HEK293 (cell line): ENCODE measurements around the gene ACAA1.
A peak's percentile ranks its signal among the peaks of the same experiment; 100 is the strongest.

Experiments
- GLI2 ChIP-seq: fragments of 450-650 bp; formaldehyde crosslinking; IDR thresholded peaks from 2 replicates; pipeline ENCODE4; 2017; ENCODE audit warnings: missing biosample characterization, missing genetic modification characterization, low read depth, borderline replicate concordance
- GLIS2 ChIP-seq: fragments of 450-650 bp; formaldehyde crosslinking; IDR thresholded peaks from 2 replicates; pipeline ENCODE4 v1.5.1; 2016; ENCODE audit warnings: missing biosample characterization, missing genetic modification characterization
- KLF7 ChIP-seq: fragments of 450-650 bp; formaldehyde crosslinking; IDR thresholded peaks from 2 replicates; pipeline ENCODE4 v1.5.1; 2016; ENCODE audit warnings: missing biosample characterization, missing genetic modification characterization, borderline replicate concordance
- KLF8 ChIP-seq: fragments of 450-650 bp; formaldehyde crosslinking; IDR thresholded peaks from 2 replicates; pipeline ENCODE4 v1.5.1; 2016; ENCODE audit warnings: missing biosample characterization, missing genetic modification characterization
- SALL2 ChIP-seq: fragments of 450-650 bp; formaldehyde crosslinking; IDR thresholded peaks from 2 replicates; pipeline ENCODE4 v1.5.0; 2017; ENCODE audit warnings: missing biosample characterization, mild to moderate bottlenecking, missing genetic modification characterization, borderline replicate concordance
- SETDB1 ChIP-seq: IDR thresholded peaks from one replicate; pipeline ENCODE4 v1.6.1; 2017; ENCODE audit warnings: mild to moderate bottlenecking, low read length, moderate library complexity, mixed read lengths; ENCODE audit not compliant: insufficient read length
- TCF7L2 ChIP-seq: IDR thresholded peaks from 2 replicates; pipeline ENCODE4 v1.6.1; 2011; ENCODE audit warnings: low read depth, mild to moderate bottlenecking, inconsistent platforms, low read length, moderate library complexity, borderline replicate concordance
- ZFP3 ChIP-seq: fragments of 450-650 bp; formaldehyde crosslinking; IDR thresholded peaks from 2 replicates; pipeline ENCODE4 v1.5.1; 2016; ENCODE audit warnings: low read depth, missing biosample characterization, missing genetic modification characterization
- ZNF221 ChIP-seq: fragments of 450-650 bp; formaldehyde crosslinking; IDR thresholded peaks from 2 replicates; pipeline ENCODE4 v1.5.1; 2017; ENCODE audit warnings: missing biosample characterization, missing genetic modification characterization, borderline replicate concordance
- ZNF366 ChIP-seq: fragments of 450-650 bp; formaldehyde crosslinking; conservative IDR thresholded peaks from 2 replicates; pipeline ENCODE4 v1.5.1; 2016; ENCODE audit warnings: missing biosample characterization, missing genetic modification characterization
- ZNF391 ChIP-seq: fragments of 450-650 bp; formaldehyde crosslinking; IDR thresholded peaks from 2 replicates; pipeline ENCODE4 v1.5.1; 2016; ENCODE audit warnings: low read depth, missing biosample characterization, missing genetic modification characterization, borderline replicate concordance
- ZNF423 ChIP-seq: fragments of 450-650 bp; formaldehyde crosslinking; IDR thresholded peaks from 2 replicates; pipeline ENCODE4 v1.5.1; 2016; ENCODE audit warnings: missing biosample characterization, missing genetic modification characterization
- ZNF548 ChIP-seq: fragments of 450-650 bp; formaldehyde crosslinking; IDR thresholded peaks from 2 replicates; pipeline ENCODE4 v1.5.1; 2016; ENCODE audit warnings: missing biosample characterization, missing genetic modification characterization
- ZNF629 ChIP-seq: fragments of 450-650 bp; formaldehyde crosslinking; IDR thresholded peaks from 2 replicates; pipeline ENCODE4 v1.5.1; 2017; ENCODE audit warnings: missing biosample characterization, missing genetic modification characterization
- ZNF701 ChIP-seq: fragments of 450-650 bp; formaldehyde crosslinking; IDR thresholded peaks from 2 replicates; pipeline ENCODE4 v1.5.1; 2016; ENCODE audit warnings: missing biosample characterization, missing genetic modification characterization
- ZNF747 ChIP-seq: fragments of 450-650 bp; formaldehyde crosslinking; IDR thresholded peaks from 2 replicates; pipeline ENCODE4 v1.5.1; 2016; ENCODE audit warnings: missing biosample characterization, missing genetic modification characterization
- ZNF768 ChIP-seq: fragments of 450-650 bp; formaldehyde crosslinking; IDR thresholded peaks from 2 replicates; pipeline ENCODE4 v1.5.1; 2018; ENCODE audit warnings: missing biosample characterization, mild to moderate bottlenecking, missing genetic modification characterization
- ZNF785 ChIP-seq: fragments of 450-650 bp; formaldehyde crosslinking; IDR thresholded peaks from 2 replicates; pipeline ENCODE4 v1.5.1; 2016; ENCODE audit warnings: missing biosample characterization, missing genetic modification characterization
- TF ChIP-seq, protein P1 (sequence below): fragments of 450-650 bp; formaldehyde crosslinking; IDR thresholded peaks from 2 replicates; pipeline ENCODE4 v1.5.1; 2016; ENCODE audit warnings: missing biosample characterization, missing genetic modification characterization
- TF ChIP-seq, protein P2 (sequence below): fragments of 450-650 bp; formaldehyde crosslinking; IDR thresholded peaks from 2 replicates; pipeline ENCODE4 v1.5.1; 2016; ENCODE audit warnings: missing biosample characterization, missing genetic modification characterization
- TF ChIP-seq, protein P3 (sequence below): fragments of 450-650 bp; formaldehyde crosslinking; conservative IDR thresholded peaks from 2 replicates; pipeline ENCODE4 v1.5.1; 2016; ENCODE audit warnings: low read depth, missing biosample characterization, missing genetic modification characterization
- TF ChIP-seq, protein P4 (sequence below): fragments of 450-650 bp; formaldehyde crosslinking; IDR thresholded peaks from 2 replicates; pipeline ENCODE4 v1.5.1; 2016; ENCODE audit warnings: missing biosample characterization, missing genetic modification characterization

The ACAA1 gene

DNA sequence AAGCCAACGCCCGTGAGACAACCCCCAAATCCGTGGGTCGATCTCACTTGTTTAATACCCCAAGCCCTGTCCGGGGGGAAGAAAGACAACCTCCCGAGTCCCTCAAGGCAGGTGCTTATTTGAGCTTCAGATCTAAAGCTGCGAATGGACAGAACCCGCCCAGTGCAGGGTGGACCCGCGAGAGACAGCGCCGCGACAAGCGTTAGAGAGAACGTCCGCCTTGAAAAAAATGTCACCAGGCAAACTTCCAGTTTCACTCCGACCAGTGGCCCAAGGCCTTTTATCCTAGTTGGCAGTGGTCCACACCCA is 27.7 kb upstream of the ACAA1 start (continued):
- no peak for TF ChIP-seq SALL2
- no peak for TF ChIP-seq GLI2 (tag by site-specific recombination)
- TF ChIP-seq ZNF221 (tag by site-specific recombination): no peak
- peak; percentile 66 for TF ChIP-seq KLF7 (tag by site-specific recombination)
- TF ChIP-seq, protein P1, sequence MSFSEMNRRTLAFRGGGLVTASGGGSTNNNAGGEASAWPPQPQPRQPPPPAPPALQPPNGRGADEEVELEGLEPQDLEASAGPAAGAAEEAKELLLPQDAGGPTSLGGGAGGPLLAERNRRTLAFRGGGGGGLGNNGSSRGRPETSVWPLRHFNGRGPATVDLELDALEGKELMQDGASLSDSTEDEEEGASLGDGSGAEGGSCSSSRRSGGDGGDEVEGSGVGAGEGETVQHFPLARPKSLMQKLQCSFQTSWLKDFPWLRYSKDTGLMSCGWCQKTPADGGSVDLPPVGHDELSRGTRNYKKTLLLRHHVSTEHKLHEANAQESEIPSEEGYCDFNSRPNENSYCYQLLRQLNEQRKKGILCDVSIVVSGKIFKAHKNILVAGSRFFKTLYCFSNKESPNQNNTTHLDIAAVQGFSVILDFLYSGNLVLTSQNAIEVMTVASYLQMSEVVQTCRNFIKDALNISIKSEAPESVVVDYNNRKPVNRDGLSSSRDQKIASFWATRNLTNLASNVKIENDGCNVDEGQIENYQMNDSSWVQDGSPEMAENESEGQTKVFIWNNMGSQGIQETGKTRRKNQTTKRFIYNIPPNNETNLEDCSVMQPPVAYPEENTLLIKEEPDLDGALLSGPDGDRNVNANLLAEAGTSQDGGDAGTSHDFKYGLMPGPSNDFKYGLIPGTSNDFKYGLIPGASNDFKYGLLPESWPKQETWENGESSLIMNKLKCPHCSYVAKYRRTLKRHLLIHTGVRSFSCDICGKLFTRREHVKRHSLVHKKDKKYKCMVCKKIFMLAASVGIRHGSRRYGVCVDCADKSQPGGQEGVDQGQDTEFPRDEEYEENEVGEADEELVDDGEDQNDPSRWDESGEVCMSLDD (tag by site-specific recombination): no peak
- TF ChIP-seq, protein P2, sequence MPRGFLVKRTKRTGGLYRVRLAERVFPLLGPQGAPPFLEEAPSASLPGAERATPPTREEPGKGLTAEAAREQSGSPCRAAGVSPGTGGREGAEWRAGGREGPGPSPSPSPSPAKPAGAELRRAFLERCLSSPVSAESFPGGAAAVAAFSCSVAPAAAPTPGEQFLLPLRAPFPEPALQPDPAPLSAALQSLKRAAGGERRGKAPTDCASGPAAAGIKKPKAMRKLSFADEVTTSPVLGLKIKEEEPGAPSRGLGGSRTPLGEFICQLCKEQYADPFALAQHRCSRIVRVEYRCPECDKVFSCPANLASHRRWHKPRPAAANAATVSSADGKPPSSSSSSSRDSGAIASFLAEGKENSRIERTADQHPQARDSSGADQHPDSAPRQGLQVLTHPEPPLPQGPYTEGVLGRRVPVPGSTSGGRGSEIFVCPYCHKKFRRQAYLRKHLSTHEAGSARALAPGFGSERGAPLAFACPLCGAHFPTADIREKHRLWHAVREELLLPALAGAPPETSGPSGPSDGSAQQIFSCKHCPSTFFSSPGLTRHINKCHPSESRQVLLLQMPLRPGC (tag by site-specific recombination): no peak
- TF ChIP-seq SETDB1: no peak
- TF ChIP-seq ZNF747 (tag by site-specific recombination): no peak
- no peak for TF ChIP-seq ZNF701 (tag by site-specific recombination)
- no peak for TF ChIP-seq ZNF366 (tag by site-specific recombination)
- TF ChIP-seq, protein P3, sequence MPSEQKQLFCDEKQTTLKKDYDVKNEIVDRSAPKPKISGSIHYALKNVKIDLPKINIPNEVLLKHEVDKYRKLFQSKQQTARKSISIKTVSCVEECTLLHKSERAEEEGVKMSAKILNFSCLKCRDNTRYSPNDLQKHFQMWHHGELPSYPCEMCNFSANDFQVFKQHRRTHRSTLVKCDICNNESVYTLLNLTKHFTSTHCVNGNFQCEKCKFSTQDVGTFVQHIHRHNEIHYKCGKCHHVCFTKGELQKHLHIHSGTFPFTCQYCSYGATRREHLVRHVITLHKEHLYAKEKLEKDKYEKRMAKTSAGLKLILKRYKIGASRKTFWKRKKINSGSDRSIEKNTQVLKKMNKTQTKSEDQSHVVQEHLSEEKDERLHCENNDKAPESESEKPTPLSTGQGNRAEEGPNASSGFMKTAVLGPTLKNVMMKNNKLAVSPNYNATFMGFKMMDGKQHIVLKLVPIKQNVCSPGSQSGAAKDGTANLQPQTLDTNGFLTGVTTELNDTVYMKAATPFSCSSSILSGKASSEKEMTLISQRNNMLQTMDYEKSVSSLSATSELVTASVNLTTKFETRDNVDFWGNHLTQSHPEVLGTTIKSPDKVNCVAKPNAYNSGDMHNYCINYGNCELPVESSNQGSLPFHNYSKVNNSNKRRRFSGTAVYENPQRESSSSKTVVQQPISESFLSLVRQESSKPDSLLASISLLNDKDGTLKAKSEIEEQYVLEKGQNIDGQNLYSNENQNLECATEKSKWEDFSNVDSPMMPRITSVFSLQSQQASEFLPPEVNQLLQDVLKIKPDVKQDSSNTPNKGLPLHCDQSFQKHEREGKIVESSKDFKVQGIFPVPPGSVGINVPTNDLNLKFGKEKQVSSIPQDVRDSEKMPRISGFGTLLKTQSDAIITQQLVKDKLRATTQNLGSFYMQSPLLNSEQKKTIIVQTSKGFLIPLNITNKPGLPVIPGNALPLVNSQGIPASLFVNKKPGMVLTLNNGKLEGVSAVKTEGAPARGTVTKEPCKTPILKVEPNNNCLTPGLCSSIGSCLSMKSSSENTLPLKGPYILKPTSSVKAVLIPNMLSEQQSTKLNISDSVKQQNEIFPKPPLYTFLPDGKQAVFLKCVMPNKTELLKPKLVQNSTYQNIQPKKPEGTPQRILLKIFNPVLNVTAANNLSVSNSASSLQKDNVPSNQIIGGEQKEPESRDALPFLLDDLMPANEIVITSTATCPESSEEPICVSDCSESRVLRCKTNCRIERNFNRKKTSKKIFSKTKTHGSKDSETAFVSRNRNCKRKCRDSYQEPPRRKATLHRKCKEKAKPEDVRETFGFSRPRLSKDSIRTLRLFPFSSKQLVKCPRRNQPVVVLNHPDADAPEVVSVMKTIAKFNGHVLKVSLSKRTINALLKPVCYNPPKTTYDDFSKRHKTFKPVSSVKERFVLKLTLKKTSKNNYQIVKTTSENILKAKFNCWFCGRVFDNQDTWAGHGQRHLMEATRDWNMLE: no peak
- no peak for TF ChIP-seq ZNF391 (tag by site-specific recombination)
- no peak for TF ChIP-seq ZNF768 (tag by site-specific recombination)
- TF ChIP-seq, protein P4, sequence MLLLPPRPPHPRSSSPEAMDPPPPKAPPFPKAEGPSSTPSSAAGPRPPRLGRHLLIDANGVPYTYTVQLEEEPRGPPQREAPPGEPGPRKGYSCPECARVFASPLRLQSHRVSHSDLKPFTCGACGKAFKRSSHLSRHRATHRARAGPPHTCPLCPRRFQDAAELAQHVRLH (tag by site-specific recombination): no peak
- TF ChIP-seq ZNF423: no peak; the same call in 1 of the 2 replicates
- TF ChIP-seq GLIS2: peak; percentile 68; the same call in 1 of the 2 replicates
- no peak for TF ChIP-seq ZNF629 (tag by site-specific recombination)
- TF ChIP-seq TCF7L2: no peak
- no peak for TF ChIP-seq ZFP3 (tag by site-specific recombination)
- TF ChIP-seq KLF8 (tag by site-specific recombination): 0 out of 2 replicates have a peak, but pooled peaks have one; percentile 13
- TF ChIP-seq ZNF548 (tag by site-specific recombination): no peak
- TF ChIP-seq ZNF785: no peak
